GF-D8 (cell line): ENCODE measurements around the gene SSBP2.
"Not testable (repeated sequence)": the region's sequence is repeated elsewhere in the genome, so short reads cannot be mapped to it uniquely, and the experiment has no call there.

Experiments used
- DNase-seq: peaks from one replicate; lab custom pipeline; 2025; lab: John Stamatoyannopoulos, UW

SSBP2 gene

DNA sequence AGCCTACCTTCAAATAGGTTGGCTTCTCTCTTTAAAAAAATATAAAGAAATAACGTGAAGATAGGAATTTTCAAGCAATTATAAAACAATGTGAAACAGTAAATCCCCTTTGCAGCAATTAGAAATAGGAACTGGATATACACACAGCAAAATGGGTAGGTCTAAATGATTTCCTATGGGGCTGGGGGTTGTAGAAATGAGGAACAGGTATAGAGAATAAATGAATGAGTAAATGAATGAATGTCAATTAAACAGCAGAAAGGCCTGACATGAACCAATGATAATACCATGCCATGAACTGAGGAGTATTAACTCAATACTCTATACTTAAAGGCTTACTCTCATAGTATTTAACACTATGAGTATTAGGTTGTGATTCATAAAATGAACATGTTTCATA, 21.6 kb downstream of the SSBP2 start:
- DNase-seq, result no peak

DNA sequence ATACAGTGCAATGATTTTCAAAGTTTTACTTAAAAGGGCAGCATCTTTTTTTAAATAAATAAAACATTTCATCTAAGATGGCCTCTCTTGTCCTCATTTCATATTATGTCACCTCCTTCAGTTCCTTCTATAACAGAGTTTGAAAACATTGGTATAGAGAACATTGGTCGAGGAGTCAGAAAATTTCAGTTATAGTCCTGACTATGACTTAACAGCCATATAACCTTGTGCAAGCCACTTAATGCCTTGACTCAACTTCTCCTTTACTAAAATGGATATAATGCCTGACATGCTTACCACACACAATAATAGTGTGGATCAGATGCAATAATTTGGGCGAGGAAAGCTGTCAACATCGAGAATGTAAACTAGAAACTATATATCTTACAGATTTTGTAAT, 22.6 kb downstream of the SSBP2 start:
- no peak for DNase-seq

DNA sequence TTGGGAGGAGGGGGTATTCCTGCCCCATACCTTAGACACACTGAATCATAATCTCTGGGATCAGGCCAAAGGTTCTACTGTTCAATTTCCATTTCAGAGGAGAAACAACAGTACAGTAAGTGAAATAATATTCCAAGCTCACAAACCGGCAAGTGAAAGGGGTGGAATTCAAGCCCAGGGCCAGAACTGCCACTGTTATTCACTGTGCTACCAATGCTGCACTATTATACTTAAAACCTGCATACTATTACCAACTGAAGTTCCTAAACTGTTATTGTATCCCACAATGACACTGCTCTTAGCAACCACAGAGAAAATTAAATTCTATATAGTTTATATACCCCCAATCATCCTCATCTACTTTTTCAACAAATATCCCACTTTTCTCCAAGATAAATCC, 24.6 kb downstream of the SSBP2 start:
- no peak for DNase-seq

DNA sequence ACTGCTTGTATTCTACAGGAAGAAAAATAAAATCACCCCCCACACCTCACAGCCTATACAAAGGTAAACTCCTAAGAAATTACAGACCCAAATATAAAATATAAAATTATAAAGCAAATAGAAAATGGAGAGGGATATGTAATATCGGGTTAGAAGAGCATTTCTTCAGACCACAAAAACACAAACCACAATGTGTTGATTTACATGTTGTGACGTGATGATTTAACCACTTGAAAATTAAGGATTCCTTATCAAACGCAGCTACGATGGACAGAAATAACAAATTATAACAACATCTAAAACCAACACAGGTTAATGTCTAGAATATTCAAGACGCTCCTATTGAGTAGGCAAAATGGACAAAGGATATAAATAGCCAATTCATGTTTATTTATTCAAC, 26.3 kb downstream of the SSBP2 start:
- DNase-seq, result no peak

DNA sequence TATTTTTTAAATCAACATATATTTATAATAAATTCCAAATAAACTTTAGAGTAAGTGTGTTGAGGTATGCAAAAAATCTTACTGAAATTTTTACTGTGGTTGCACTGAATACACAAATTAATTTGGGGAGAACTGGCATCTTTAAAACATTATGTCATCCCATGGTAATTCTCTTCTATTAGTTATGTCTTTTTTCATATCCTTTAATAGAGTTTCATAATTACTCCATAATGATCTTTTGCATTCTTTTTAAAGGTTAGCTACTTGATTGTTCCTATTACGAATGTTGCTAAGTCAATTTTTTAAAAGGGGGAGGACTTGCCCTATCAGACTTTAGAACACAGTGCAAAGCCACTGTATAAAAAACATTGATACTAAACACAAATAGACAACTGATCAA, 26.8 kb downstream of the SSBP2 start:
- DNase-seq, result no peak

DNA sequence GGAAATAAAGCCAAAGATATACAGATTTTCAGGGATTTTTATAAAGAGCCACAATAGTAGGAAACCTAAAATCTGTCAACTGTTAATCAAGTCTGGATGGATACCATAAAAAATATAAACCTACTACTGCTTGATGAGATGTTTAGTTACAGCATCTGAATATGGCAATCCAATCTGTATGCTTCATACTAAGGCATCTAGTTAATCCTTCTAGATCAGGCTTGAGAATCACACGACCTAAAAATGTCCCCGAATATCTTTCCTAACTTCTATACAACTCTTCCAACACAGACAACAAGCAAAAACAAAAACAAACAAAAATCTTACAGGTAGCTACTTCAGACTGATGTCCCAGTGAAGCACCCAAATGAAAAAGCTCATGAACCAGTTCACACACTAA, 29.8 kb downstream of the SSBP2 start:
- no peak for DNase-seq

DNA sequence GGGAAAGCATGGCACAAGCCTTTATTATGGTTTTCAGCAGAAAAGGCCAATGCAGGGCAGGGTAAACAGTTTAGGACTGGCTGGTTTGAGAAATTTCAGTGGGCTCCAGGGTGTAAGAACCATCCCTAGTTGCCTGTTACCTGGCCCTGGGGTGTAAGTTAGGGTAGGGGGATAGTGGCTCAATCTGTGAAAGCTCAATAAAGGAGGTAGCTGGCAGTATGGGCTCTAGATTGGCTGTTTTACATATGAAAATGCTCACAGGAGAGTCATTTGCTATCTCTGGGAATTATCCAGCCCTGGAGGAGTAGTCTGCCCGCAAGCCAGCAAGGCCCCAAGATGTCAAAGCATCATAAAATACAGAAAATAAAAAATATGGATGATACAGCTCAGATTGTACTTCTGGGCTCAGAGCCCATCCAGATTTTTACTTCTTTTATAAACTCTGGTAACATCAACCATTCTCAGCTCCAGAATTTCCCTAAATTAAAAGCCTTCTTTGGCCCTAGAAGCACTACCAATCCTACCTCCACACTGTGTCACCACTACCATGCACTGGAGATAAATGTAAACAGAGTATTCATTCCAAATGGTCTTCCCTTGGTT, 31.1 kb downstream of the SSBP2 start:
- DNase-seq, result no peak

DNA sequence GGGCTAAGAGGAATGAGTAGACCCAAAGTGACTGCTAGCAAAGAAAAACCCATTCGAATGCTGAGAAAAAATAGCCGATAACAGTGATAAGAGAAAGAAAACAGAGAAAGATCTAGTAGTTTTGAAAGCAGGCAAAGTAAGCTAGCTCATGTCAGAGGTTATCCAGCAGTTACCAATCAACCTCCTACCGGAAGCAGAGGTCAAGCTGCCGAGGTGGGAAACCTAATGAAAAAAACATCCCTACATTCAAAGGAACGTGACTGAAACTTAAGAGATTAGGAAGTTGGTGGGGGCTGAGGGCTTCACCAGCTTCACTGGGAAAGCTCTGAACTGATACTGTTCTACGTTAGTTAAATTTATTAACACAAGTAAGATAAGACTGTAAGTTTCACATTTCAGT, 32.6 kb downstream of the SSBP2 start:
- DNase-seq, result no peak

DNA sequence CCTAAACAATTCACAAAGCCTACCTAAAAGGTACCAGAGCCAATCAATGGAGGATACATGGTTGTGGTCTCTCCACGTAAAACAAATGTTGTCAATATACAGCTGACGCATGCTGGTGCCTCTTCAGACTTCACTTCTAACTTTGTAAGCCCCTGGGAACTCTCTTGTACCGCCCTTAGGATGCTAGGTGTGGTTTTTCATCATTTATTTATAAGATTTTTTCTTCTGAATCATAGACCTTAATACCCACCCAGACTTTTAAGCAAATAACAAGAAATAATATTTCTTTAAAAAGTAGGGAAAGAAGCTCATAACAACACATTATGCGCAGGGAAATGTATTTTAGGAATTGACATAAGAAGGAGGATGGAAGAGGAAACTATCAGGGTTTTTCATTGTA, 33.0 kb downstream of the SSBP2 start:
- DNase-seq, result no peak

DNA sequence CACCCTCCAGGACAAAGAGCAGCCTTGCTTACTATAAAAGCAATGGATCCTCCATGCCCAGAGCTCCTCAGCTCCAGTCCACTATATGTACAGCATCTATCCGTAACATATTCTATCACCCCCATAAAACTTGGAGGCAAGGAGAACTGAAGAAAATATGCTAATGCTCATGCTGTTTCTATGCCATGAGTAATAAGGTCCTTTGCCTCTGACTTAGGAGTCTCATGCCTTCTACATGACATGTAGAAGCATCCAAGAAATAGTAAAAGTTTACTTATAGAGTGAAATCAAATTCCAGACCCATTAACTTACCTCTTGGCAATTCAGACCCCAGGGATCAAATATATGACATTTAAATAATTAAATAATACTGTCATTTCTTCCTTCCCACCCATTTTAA, 33.7 kb downstream of the SSBP2 start:
- no peak for DNase-seq

DNA sequence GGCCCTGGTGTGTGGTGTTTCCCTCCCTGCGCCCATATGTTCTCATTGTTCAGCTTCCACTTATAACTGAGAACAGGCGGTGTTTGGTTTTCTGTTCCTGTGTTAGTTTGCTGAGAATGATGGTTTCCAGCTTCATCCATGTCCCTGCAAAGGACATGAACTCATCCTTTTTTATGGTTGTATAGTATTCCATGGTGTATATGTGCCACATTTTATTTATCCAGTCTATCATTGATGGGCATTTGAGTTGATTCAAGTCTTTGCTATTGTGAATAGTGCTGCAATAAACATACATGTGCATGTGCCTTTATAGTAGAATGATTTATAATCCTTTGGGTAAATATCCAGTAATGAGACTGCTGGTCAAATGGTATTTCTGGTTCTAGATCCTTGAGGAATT, 36.8 kb downstream of the SSBP2 start:
- DNase-seq, result not testable (repeated sequence)

DNA sequence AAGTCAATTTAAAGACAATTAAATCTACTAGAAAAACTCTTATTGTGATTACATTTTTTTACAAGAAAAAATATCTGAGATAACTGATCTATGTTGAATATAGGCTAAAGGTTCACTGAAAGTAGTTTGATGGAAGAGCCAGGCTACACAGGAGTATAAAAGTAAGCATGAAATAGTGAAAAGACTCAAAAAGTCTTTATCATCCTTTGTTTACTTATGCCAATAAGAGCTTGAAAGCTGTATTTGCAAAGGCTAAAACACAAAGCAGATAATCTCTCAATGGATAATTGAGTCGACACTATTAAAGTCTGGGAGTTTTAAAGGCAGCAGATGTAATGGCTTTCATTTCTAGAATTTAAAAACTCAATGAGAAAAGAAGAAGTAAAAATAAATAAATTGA, 42.0 kb downstream of the SSBP2 start:
- DNase-seq, result no peak

DNA sequence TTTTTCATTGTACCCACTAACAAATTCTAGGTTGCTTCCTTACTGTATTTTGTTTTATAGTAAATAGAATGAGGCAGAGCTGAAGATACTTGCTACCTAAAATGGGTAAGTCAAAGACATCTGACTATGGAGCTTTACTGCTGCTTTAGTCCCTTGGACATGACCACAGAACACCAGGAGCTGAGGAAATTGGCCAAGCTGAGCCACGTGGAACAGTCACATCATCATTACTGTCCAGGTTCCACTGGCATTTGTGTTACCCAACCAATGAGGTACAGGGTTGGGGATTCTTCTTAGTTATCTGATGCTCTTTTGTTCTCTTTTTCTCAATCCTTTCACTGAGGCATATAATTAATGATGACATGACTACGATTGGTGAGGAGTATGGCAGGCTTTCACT, 47.1 kb downstream of the SSBP2 start:
- DNase-seq, result no peak

DNA sequence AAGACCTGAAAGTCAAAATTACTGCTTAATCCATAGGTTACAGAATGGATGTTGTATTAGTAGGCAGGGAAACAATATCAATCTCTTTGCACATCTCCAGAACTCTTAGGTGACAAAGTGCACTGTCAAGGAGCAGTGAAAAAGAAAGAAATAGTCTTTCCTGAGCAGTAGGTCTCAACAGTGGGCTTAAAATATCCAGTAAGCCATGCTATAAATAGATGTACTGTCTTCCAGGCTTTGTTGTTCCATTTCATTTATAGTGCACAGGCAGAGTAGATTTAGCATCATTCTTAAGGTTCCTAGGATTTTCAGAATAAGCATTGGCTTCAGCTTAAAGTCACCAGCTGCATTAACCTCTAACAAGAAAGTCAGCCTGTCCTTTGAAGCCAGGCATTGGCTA, 50.7 kb downstream of the SSBP2 start:
- DNase-seq, result no peak

DNA sequence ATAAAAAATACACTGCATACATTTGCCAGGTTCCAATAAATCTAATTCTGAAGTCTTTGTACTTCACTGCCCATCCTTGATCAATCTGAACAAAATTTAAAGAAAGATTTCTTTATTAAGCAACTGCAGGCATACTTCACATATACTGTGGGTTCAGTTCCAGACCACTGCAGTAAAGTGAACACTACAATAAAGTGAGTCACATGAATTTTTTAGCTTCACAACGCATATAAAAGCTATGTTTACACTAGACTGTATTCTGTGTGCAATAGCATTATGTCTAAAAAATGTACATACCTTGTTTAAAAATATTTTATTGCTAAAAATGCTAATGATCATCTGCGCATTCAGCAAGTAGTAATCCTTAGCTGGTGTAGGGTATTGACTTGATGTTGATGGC, 52.1 kb downstream of the SSBP2 start:
- DNase-seq, result no peak

DNA sequence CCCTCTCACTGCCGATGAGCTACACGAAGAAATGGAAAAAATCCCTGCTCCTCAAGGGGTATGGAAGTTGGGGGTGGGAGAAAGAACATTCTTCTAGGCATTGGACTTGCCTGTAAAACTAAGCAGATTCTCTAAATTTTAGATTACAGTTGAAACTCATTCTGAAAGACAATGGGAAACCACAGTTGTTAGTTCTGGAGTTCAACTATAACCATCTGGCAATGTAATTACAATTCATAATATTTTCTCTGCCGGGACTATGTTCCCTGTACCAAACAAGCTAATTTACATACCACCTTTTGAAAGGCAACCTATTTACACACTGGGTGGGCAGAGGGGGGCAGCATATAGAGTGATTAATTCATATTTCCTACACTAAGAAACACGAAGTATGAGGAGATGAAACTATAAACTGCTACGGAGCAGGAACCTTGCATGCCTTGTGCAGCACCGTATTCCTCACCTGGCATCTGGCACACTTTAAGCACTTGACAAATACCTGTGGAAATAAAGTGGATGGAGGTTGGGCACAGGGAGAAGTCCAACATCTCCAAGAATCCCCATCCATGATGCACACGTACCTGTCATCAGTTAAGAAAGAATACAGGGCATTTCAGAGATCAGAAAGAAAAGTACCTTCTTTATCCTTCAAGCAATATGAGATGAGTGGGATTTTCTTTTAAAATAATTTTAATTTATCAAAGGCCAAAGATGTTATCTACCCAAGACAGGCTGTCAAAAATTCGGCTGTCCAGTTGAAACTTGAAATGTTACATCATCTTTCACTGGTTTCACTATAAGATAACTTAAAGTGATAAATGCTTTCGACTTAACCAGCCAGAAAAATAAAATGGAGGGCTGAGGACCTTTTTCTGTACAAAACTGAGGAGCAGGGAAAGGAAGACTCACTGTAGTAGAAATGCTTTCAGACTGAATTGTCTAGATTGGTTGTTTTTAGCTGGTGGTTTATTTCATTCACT, 54.2 kb downstream of the SSBP2 start:
- DNase-seq, result no peak

DNA sequence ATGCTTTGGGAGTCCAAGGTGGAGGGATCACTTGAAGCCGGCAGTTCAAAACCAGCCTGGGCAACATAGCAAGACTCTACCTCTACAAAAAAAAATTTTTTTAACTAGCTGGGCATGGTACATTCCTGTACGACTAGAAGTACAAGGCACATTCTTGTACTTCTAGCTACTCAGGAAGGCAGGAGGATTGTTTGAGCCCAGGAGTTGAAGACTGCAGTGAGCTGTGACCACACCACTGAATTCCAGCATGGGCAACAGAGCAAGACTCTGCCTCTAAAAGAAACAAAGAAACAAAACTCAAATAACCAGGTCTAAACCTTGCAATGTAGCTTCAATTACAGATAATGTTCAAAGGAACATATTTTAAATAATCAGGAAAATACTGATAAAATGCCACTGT, 56.2 kb downstream of the SSBP2 start:
- no peak for DNase-seq

DNA sequence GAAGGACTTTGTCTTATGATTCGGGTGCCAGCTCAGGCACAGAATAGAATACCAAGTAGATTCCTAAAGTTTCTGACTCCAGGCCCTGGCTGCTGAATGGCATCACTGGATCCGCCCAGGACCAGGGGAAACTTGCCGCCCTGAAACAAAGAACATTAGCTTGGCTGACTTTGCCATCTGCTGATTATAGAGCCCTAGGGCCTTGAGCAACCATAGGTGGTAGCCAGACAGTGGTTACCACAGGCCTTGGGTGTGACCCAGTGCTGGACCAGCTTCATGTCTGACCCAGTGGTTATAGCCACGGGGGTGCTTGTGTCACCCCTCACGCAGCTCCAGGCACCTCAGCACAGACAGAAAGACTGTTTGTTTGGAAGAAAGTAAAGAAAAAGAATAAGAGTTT, 62.7 kb downstream of the SSBP2 start:
- no peak for DNase-seq

DNA sequence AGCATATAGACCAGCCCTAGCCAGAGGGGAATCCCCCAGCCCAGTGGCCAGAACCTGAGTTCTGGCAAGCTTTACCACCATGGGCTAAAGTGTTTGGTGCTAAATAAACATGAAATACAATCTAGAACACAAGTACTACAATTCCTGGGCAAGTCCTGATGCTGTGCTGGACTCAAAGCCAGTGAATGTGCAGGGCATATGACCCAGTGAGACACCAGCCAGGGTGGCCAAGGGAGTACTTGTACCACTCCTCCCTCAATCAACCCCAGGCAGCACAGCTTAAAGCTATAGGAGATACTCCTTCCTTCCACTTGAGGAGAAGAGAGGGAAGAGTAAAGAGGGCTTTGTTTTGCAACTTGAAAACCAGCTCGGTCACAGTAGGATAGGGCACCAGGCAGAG, 63.6 kb downstream of the SSBP2 start:
- no peak for DNase-seq

DNA sequence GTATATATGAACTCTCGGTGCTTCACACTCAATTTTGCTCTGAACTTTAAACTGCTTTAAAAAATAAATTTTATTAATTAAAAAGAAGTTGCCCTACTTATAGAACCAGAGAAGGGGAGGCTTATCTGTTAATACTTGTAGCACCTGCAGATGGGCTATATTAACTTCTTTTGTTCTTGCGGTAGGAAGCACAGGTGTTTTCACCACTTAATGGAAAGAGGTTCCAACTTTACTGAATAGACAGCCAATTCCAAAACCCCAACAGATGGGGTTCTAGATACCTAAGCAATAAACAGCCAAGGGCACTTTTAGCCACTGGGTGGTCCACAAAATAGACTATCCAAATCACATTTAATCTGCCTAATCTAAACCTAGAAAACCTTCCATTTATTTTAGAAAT, 65.4 kb downstream of the SSBP2 start:
- DNase-seq, result no peak

DNA sequence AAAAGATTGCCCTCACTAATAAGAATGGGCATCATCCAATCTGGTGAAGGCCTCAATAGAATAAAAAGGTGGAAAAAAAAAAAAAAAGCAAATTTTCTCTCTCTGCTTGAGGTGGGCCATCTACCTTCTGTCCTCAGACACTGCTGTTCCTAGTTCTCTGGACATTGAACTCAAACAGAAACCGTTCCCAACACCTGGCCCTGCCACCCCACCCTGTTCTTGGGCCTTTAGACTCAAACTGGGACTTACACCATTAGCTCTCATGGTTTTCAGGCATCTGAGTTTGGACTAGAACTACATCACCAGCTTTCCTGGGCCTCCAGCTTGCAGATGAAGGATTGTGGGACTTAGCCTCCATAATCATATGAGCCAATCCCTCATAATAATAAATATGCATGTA, 71.0 kb downstream of the SSBP2 start:
- DNase-seq, result no peak

DNA sequence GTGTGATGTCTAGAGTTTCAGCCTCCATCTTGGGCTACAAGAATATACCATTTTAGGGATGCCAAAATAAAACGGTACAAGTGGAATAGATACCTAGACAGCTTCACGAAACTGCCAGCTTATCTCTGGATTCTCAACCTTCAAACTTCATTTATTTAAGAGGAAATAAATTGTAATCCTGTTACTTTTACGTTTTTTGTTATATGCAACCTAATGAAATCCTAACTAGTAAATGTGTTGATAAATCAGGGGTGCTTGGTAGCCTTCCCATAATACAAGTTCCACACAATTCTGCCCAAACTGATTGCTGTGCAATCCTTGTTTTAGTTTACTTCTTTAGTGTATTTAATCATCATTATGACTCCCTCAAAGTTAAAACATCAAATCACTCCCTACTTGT, 75.5 kb downstream of the SSBP2 start:
- no peak for DNase-seq

DNA sequence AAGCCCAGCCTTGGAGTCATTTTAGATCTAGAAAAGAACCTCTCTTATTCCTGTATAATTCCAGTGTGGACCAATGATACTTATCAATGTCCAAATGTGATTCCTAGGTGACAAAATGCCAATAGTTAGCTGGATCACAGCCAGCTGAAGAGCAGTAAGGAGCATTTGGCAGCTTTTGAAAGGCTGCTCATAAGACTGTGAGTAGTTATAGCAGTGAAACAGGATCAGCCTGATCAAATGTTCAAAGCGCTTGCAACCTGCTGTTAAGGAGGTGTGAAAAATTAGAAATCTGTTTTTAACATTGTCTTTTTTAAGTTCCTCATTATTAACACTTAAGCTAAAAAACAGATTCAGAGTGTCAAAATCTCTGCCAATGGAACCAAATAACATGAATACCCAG, 85.1 kb downstream of the SSBP2 start:
- DNase-seq, result no peak

DNA sequence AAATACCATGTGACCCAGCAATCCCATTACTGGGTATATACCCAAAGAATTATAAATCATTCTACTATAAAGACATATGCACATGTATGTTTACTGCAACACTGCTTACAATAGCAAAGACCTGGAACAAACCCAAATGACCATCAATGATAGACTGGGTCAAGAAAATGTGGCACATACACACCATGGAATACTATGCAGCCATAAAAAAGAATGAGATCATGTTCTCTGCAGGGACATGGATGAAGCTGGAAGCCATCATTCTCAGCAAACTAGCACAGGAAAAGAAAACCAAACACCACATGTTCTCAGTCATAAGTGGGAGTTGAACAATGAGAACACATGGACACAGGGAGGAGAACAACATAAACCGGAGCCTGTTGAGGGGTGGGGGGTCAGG, 90.3 kb downstream of the SSBP2 start:
- DNase-seq, result not testable (repeated sequence)
